Brain microvascular endothelial cell (primary cell): Measurements from ENCODE around the gene CYYR1.

ENCODE experiments used
- DNase-seq: peaks from one replicate; pipeline ENCODE4 v3.0.0-alpha.2; 2020
- H3K27ac ChIP-seq: fragments of 250-450 bp; sonication (Bioruptor Pico); 2 replicates; pipeline ENCODE4 v1.5.1; 2020; ENCODE audit warnings: mild to moderate bottlenecking, moderate library complexity
- H3K27me3 ChIP-seq: fragments of 250-450 bp; sonication (Bioruptor Pico); replicated peaks from 2 replicates; pipeline ENCODE4 v1.5.1; 2020; ENCODE audit warnings: mild to moderate bottlenecking
- H3K36me3 ChIP-seq: fragments of 250-450 bp; sonication (Bioruptor Pico); replicated peaks from 2 replicates; pipeline ENCODE4 v1.5.1; 2020; ENCODE audit warnings: mild to moderate bottlenecking
- H3K4me3 ChIP-seq: 2 replicates; pipeline ENCODE4 v1.5.1; 2011; ENCODE audit warnings: low read depth, mild to moderate bottlenecking, control low read depth, low read length, moderate library complexity
- in situ Hi-C: cut with HindIII; loops from 2 replicates; pipeline ENCODE4 v1.10.0; 2017; ENCODE audit warnings: low sequenced_read_pairs, low pct_ligation_motif_present
- TF ChIP-seq, protein P1 (sequence below): IDR thresholded peaks from 2 replicates; pipeline ENCODE4 v1.5.1; 2011; ENCODE audit warnings: low read depth, mild to moderate bottlenecking, moderate library complexity, low read length, control low read depth, inconsistent platforms; ENCODE audit errors: missing control alignments

Gene CYYR1

DNA sequence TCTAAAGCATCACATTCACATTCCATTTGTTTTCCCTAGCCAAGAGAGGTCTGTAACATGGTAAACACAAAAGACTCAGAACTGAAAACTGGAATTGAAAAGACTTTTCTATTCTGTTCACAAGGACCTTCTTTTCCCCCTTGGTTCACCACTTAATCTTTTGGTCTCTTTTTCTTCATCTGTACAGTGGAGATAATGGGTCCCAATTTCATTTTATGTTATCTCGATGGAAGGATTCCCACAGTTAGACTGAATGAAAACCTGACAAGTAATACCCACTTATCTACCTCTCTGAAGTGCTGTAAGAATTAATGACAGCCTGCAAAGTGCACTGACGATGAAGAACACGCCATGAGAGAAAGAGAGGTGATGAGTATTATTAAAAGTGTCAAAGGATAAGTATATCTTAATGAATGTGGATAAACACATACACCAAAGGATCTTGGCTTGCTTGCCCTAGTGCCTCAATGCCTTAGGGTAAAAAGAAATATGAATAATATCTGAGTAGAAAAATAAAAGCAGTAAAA lies 71.5 kb downstream of the CYYR1 start:
- Histone ChIP-seq H3K27me3 (no peaks in the 10 kb centered on the region), H3K4me3 (no peak overlapping the region), H3K27ac (no peak overlapping the region), H3K36me3 (no peaks in the 10 kb centered on the region)
- TF ChIP-seq, protein P1, sequence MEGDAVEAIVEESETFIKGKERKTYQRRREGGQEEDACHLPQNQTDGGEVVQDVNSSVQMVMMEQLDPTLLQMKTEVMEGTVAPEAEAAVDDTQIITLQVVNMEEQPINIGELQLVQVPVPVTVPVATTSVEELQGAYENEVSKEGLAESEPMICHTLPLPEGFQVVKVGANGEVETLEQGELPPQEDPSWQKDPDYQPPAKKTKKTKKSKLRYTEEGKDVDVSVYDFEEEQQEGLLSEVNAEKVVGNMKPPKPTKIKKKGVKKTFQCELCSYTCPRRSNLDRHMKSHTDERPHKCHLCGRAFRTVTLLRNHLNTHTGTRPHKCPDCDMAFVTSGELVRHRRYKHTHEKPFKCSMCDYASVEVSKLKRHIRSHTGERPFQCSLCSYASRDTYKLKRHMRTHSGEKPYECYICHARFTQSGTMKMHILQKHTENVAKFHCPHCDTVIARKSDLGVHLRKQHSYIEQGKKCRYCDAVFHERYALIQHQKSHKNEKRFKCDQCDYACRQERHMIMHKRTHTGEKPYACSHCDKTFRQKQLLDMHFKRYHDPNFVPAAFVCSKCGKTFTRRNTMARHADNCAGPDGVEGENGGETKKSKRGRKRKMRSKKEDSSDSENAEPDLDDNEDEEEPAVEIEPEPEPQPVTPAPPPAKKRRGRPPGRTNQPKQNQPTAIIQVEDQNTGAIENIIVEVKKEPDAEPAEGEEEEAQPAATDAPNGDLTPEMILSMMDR: no peak
- in situ Hi-C loops: no loop called here
- no peak for DNase-seq

DNA sequence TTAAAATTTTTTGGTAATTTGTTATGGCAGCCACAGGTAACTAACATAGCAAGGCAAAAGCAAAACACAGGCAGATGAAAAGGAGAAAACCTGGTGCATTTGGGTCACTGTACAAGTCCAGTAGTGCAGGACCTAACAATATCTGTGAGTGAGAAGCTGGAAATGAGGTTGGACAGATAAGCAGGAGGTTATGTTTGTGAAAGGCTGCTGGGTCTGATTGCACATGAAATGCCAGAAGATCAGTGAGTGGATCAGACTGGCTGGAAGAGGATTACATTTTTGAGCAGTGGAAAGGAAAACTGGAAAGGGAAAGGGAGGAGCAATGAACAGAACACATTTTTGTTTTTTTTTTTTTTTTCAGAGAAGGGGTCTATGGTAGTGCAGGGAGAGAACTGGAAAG lies 73.6 kb downstream of the CYYR1 start:
- H3K27me3 ChIP-seq: no peaks in the 10 kb centered on the region
- no peak overlapping the region for H3K4me3 ChIP-seq
- TF ChIP-seq, protein P1: no peak
- H3K36me3 ChIP-seq: no peaks in the 10 kb centered on the region
- in situ Hi-C loops: no loop called here
- no peak overlapping the region for H3K27ac ChIP-seq
- no peak for DNase-seq

- H3K36me3 ChIP-seq: no peaks in the 10 kb centered on the region
- no peaks in the 10 kb centered on the region for H3K27me3 ChIP-seq
- DNase-seq: no peak
- in situ Hi-C loops: no loop called here
- TF ChIP-seq, protein P1: no peak
- H3K27ac ChIP-seq: no peak overlapping the region
- H3K4me3 ChIP-seq: no peak overlapping the region
Observed at GRCh38 chr21:26495283-26495849, 77.7 kb downstream of the CYYR1 start.

DNA sequence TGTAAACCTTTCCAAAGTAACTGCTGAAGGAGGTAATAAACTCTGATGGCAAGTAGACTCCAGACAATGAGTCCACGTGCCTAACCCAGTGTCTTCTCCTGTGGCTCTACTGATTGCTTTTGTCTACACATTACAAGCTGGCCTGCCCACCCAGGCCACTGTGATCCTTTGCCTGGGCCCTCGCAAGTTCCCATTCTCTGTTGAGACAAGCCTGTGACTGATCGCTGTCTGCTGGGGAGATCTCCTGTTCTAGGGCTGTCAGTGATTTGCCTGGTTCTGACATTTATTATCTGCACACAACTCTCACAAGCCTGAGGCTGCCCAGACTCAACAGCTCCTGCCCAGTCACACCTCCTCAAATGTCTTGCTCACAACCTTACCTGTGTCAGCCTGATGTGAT lies 81.4 kb downstream of the CYYR1 start:
- in situ Hi-C loops: no loop called here
- H3K4me3 ChIP-seq: no peak overlapping the region
- H3K36me3 ChIP-seq: no peaks in the 10 kb centered on the region
- no peak for DNase-seq
- TF ChIP-seq, protein P1: no peak
- H3K27me3 ChIP-seq: no peaks in the 10 kb centered on the region
- no peak overlapping the region for H3K27ac ChIP-seq

DNA sequence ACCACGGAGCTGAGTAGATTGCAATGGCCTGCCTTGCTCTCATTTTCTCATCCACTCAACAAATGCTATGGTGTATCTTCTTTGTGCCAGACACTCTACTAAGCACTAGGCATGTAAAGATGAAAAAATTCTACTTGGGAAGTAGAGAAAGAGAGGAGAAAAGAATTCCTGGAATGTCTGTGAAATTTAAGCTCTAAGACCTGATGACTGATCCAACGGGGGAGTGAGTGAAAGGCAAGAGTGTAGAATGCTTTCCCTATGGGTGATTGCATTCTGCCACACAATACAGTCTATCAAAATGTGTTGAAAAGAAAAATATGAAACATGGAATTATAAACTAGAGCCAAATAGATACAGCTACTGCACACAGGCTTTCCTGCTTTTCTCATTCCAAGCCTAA lies 82.3 kb downstream of the CYYR1 start:
- Histone ChIP-seq H3K27me3 (no peaks in the 10 kb centered on the region), H3K27ac (no peak overlapping the region), H3K4me3 (no peak overlapping the region), H3K36me3 (no peaks in the 10 kb centered on the region)
- DNase-seq: no peak
- in situ Hi-C loops: no loop called here
- TF ChIP-seq, protein P1: no peak

- in situ Hi-C loops: no loop called here
- TF ChIP-seq, protein P1: peak; percentile 15
Observed at GRCh38 chr21:26489781-26490180, 83.3 kb downstream of the CYYR1 start.

More at GRCh38 chr21:26489781-26490180, 83.3 kb downstream of the CYYR1 start:
- H3K27ac ChIP-seq: no peak overlapping the region
- H3K36me3 ChIP-seq: no peaks in the 10 kb centered on the region
- DNase-seq: no peak
- no peak overlapping the region for H3K4me3 ChIP-seq
- H3K27me3 ChIP-seq: no peaks in the 10 kb centered on the region
